ENCODE results near the gene RUVBL2.

GRCh38 chr19:48961673-48962028 is 32.0 kb upstream of the RUVBL2 start:
- TF ChIP-seq REST (IDR thresholded peaks at IDR 0.05; ENCODE audit: insufficient read depth in 1 of 2, low read depth in 2 of 2, low read length in 1 of 2) (no peak), CTCF (IDR thresholded peaks at IDR 0.05) (no peak), SIN3A (IDR thresholded peaks at IDR 0.05; ENCODE audit: borderline replicate concordance, insufficient read depth, low read depth, low read length) (no peak)
